Sigmoid colon (tissue), 7 donors: Measurements from ENCODE around the gene NANOGP8. TPM values are rescaled to one million over a fixed set of nuclear protein-coding genes. Genes with fewer than 3 reads are reported as not detected.
A peak's percentile ranks its signal among the peaks of the same experiment; 100 is the strongest.

ENCODE experiments used
- DNase-seq: peaks from one replicate; pipeline ENCODE4 v3.0.0-alpha.2; 2019
- H3K27ac ChIP-seq, 4 donors: fragments of 200-600 bp; sonication (generic); one replicate each; pipeline ENCODE4 v1.5.1; 2016 to 2019; ENCODE audit warnings: mild to moderate bottlenecking in 1 of 4
- H3K27me3 ChIP-seq, 3 donors: fragments of 200-600 bp; sonication (generic); one replicate each; pipeline ENCODE4 v1.5.1; 2019; ENCODE audit warnings: mild to moderate bottlenecking in 1 of 3
- H3K36me3 ChIP-seq, 4 donors: fragments of 200-600 bp; sonication (generic); one replicate each; pipeline ENCODE4 v1.5.1; 2016 to 2019
- H3K4me1 ChIP-seq, 4 donors: fragments of 200-600 bp; sonication (generic); one replicate each; pipeline ENCODE4 v1.5.1; 2017 to 2019
- H3K4me3 ChIP-seq, 4 donors: fragments of 200-600 bp; sonication (generic); one replicate each; pipeline ENCODE4 v1.5.1; 2017 to 2019; ENCODE audit warnings: mild to moderate bottlenecking in 2 of 4, moderate library complexity in 1 of 4
- H3K9me3 ChIP-seq, 4 donors: fragments of 200-600 bp in 3 of 4; sonication (generic) in 3 of 4; one replicate each; pipeline versions ENCODE4 v1.5.1 to v1.6.1; 2013 to 2019
- CTCF ChIP-seq, 4 experiments: fragments of 450-650 bp in 3 of 4; fragments of 200-600 bp in 1 of 4; IDR thresholded peaks; one replicate each; pipeline ENCODE4 v1.5.1; 2016 to 2019; ENCODE audit warnings: antibody characterized with exemption in 4 of 4, mild to moderate bottlenecking in 3 of 4, moderate library complexity in 2 of 4
- EP300 ChIP-seq, 4 donors: sonication (generic); formaldehyde crosslinking; IDR thresholded peaks; one replicate each; pipeline ENCODE4 v1.6.1; 2017; ENCODE audit warnings: antibody characterized with exemption in 4 of 4
- POLR2A ChIP-seq, 2 donors: fragments of 450-650 bp; IDR thresholded peaks; one replicate each; pipeline ENCODE4 v1.6.1; 2016; ENCODE audit warnings: antibody characterized with exemption in 2 of 2, mild to moderate bottlenecking in 2 of 2, moderate library complexity in 2 of 2
- POLR2AphosphoS5 ChIP-seq, 4 donors: sonication (generic); formaldehyde crosslinking; IDR thresholded peaks; one replicate each; pipeline ENCODE4 v1.6.1; 2017; ENCODE audit warnings: antibody characterized with exemption in 4 of 4
- WGBS, 2 donors: extraction: QIAGEN DNeasy Blood & Tissue Kit; methylation state at CpG; one replicate each; pipeline ENCODE4 v1.1.7; 2013; 5-methylcytosine and 5-hydroxymethylcytosine counted together
- intact Hi-C: fragments of 100-400 bp; cut with DNase I; formaldehyde crosslinking; loops from one replicate; pipeline ENCODE4 v1.15.1; 2023
- polyA plus RNA-seq, 3 donors: library from polyadenylated mRNA; stranded (reverse); fragments of 200-250 nt; gene quantifications; one replicate each; pipeline ENCODE4 v1.2.3, GENCODE V29; 2013
- total RNA-seq, 4 donors: library from RNA; depleted of rRNA; stranded (reverse); fragments of >200 nt; gene quantifications; one replicate each; pipeline ENCODE4 v1.1.0, GENCODE V29; 2016
- donor health status: healthy with polysubstance abuse.
- donor health status: Bipolar disorder and iron deficiency.
- donor health status: healthy.

NANOGP8 gene
- total and polyA plus RNA-seq, 7 donors: 0.15 to 2.2 (median 1.2) TPM; not detected in 4

- no peaks in the 10 kb centered on the region for H3K4me1 ChIP-seq
- 95% methylated on average over 6 of the region's 6 CpGs for WGBS, 2 donors
- H3K27me3 ChIP-seq: no peaks in the 10 kb centered on the region
- H3K4me3 ChIP-seq: no peak overlapping the region
- intact Hi-C loops: no loop called here
- TF ChIP-seq EP300 (IDR thresholded peaks at IDR 0.05): no peak
- TF ChIP-seq POLR2A (IDR thresholded peaks at IDR 0.05): no peak
- TF ChIP-seq POLR2AphosphoS5 (IDR thresholded peaks at IDR 0.05): no peak
- TF ChIP-seq CTCF (IDR thresholded peaks at IDR 0.05): no peak
- H3K27ac ChIP-seq: no peak overlapping the region
- no peak for DNase-seq
- H3K36me3 ChIP-seq: no peaks in the 10 kb centered on the region
- H3K9me3 ChIP-seq: no peaks in the 10 kb centered on the region
Observed at GRCh38 chr15:35054380-35054779, 30.7 kb downstream of the NANOGP8 start.

- no peak overlapping the region for H3K27ac ChIP-seq
- TF ChIP-seq CTCF (IDR thresholded peaks at IDR 0.05) (no peak), POLR2AphosphoS5 (IDR thresholded peaks at IDR 0.05) (no peak), POLR2A (IDR thresholded peaks at IDR 0.05) (no peak), EP300 (IDR thresholded peaks at IDR 0.05) (no peak)
- intact Hi-C loops: no loop called here
- no peaks in the 10 kb centered on the region for H3K36me3 ChIP-seq
- H3K4me1 ChIP-seq: no peaks in the 10 kb centered on the region
- no peak for DNase-seq
- no peaks in the 10 kb centered on the region for H3K9me3 ChIP-seq
- H3K4me3 ChIP-seq: no peak overlapping the region
- H3K27me3 ChIP-seq: no peaks in the 10 kb centered on the region
Observed at GRCh38 chr15:35047996-35048395, 37.1 kb downstream of the NANOGP8 start.

GRCh38 chr15:35047528-35047927 lies 37.6 kb downstream of the NANOGP8 start:
- Histone ChIP-seq H3K9me3 (no peaks in the 10 kb centered on the region), H3K4me3 (no peak overlapping the region), H3K4me1 (no peaks in the 10 kb centered on the region), H3K36me3 (no peaks in the 10 kb centered on the region), H3K27me3 (no peaks in the 10 kb centered on the region), H3K27ac (no peak overlapping the region)
- WGBS, 2 donors: 32 to 53% methylated on average over 1 of the region's 1 CpG
- no peak for DNase-seq
- intact Hi-C loops: no loop called here
- no peak for TF ChIP-seq POLR2A (IDR thresholded peaks at IDR 0.05)
- TF ChIP-seq EP300 (IDR thresholded peaks at IDR 0.05): no peak
- TF ChIP-seq CTCF (IDR thresholded peaks at IDR 0.05): no peak
- TF ChIP-seq POLR2AphosphoS5 (IDR thresholded peaks at IDR 0.05): no peak

- TF ChIP-seq POLR2AphosphoS5 (IDR thresholded peaks at IDR 0.05) (peak in 1 of 4 donors; percentile 8), EP300 (IDR thresholded peaks at IDR 0.05) (no peak), CTCF (IDR thresholded peaks at IDR 0.05) (no peak), POLR2A (IDR thresholded peaks at IDR 0.05) (no peak)
- no peak overlapping the region for H3K27ac ChIP-seq
- no peaks in the 10 kb centered on the region for H3K9me3 ChIP-seq
- no peak overlapping the region for H3K4me3 ChIP-seq
- intact Hi-C loops: no loop called here
- H3K36me3 ChIP-seq: no peaks in the 10 kb centered on the region
- no peaks in the 10 kb centered on the region for H3K27me3 ChIP-seq
- no peaks in the 10 kb centered on the region for H3K4me1 ChIP-seq
- 15 to 72% methylated on average over 2 of the region's 2 CpGs for WGBS, 2 donors
- DNase-seq: no peak
Observed at GRCh38 chr15:35043373-35044095, 41.6 kb downstream of the NANOGP8 start.
